Liver (tissue), 9 donors: Measurements from ENCODE around the gene SMIM13. TPM values are rescaled to one million over a fixed set of nuclear protein-coding genes. Genes with fewer than 3 reads are reported as not detected.
A peak's percentile ranks its signal among the peaks of the same experiment; 100 is the strongest.

Experiments
- DNase-seq: peaks from one replicate; pipeline ENCODE4 v3.0.0-alpha.2; 2017; ENCODE audit warnings: low spot score
- H3K27ac ChIP-seq, 2 donors: one replicate each; pipeline ENCODE4 v1.7.0; 2013; ENCODE audit warnings: inconsistent platforms in 2 of 2, low read length in 2 of 2, control low read depth in 1 of 2, low read depth in 1 of 2, mild to moderate bottlenecking in 1 of 2
- H3K27me3 ChIP-seq, 4 donors: one replicate each; pipeline versions ENCODE4 v1.6.1 to v1.7.0; 2013; ENCODE audit warnings: low read length in 3 of 4, inconsistent platforms in 1 of 4, mild to moderate bottlenecking in 1 of 4, moderate library complexity in 1 of 4; ENCODE audit not compliant: control insufficient read depth in 4 of 4, insufficient read depth in 4 of 4
- H3K36me3 ChIP-seq, 4 donors: one replicate each; pipeline versions ENCODE4 v1.6.1 to v1.7.0; 2013; ENCODE audit warnings: low read length in 3 of 4, mild to moderate bottlenecking in 3 of 4, low read depth in 1 of 4, moderate library complexity in 1 of 4; ENCODE audit not compliant: control insufficient read depth in 4 of 4, insufficient read depth in 3 of 4
- H3K4me1 ChIP-seq, 4 donors: one replicate each; pipeline versions ENCODE4 v1.6.1 to v1.7.0; 2013; ENCODE audit warnings: low read length in 3 of 4, mild to moderate bottlenecking in 3 of 4, moderate library complexity in 1 of 4; ENCODE audit not compliant: control insufficient read depth in 4 of 4, insufficient read depth in 4 of 4
- H3K4me3 ChIP-seq, 3 donors: one replicate each; pipeline versions ENCODE4 v1.6.1 to v1.7.0; 2013; ENCODE audit warnings: low read length in 3 of 3, control low read depth in 1 of 3, low read depth in 1 of 3, mild to moderate bottlenecking in 1 of 3
- H3K9ac ChIP-seq, 2 donors: one replicate each; pipeline ENCODE4 v1.7.0; 2013; ENCODE audit warnings: low read length in 2 of 2, mild to moderate bottlenecking in 2 of 2, moderate library complexity in 2 of 2, control low read depth in 1 of 2, low read depth in 1 of 2
- H3K9me3 ChIP-seq, 4 donors: one replicate each; pipeline versions ENCODE4 v1.6.1 to v1.7.0; 2013; ENCODE audit warnings: low read length in 3 of 4; ENCODE audit not compliant: control insufficient read depth in 4 of 4
- FOXA1 ChIP-seq: IDR thresholded peaks from 2 replicates; pipeline ENCODE4 v1.6.1; 2016; ENCODE audit warnings: antibody characterized with exemption
- FOXA2 ChIP-seq: IDR thresholded peaks from 2 replicates; pipeline ENCODE4 v1.6.1; 2016; ENCODE audit warnings: antibody characterized with exemption
- GABPA ChIP-seq, 2 donors: IDR thresholded peaks in 1 of 2; conservative IDR thresholded peaks in 1 of 2; 2 replicates each; pipeline ENCODE4 v1.6.1; 2016; ENCODE audit warnings: antibody characterized with exemption in 2 of 2, mild to moderate bottlenecking in 1 of 2, moderate library complexity in 1 of 2
- HNF4A ChIP-seq, 2 donors: conservative IDR thresholded peaks; 2 replicates each; pipeline ENCODE4 v1.6.1; 2016; ENCODE audit warnings: antibody characterized with exemption in 2 of 2, mild to moderate bottlenecking in 2 of 2
- HNF4G ChIP-seq: IDR thresholded peaks from 2 replicates; pipeline ENCODE4 v1.6.1; 2016; ENCODE audit warnings: antibody characterized with exemption
- MAX ChIP-seq: IDR thresholded peaks from 2 replicates; pipeline ENCODE4 v1.6.1; 2016; ENCODE audit warnings: antibody characterized with exemption
- RAD21 ChIP-seq, 2 donors: IDR thresholded peaks; 2 replicates each; pipeline ENCODE4 v1.6.1; 2016; ENCODE audit warnings: antibody characterized with exemption in 2 of 2, mild to moderate bottlenecking in 2 of 2
- RXRA ChIP-seq, 2 donors: IDR thresholded peaks; 2 replicates each; pipeline ENCODE4 v1.6.1; 2017 to 2018; ENCODE audit warnings: antibody characterized with exemption in 2 of 2, mild to moderate bottlenecking in 1 of 2
- SP1 ChIP-seq: IDR thresholded peaks from 2 replicates; pipeline ENCODE4 v1.6.1; 2018; ENCODE audit warnings: antibody characterized with exemption, mild to moderate bottlenecking
- ZBTB33 ChIP-seq: IDR thresholded peaks from 2 replicates; pipeline ENCODE4 v1.6.1; 2016; ENCODE audit warnings: antibody characterized with exemption
- WGBS: extraction: QIAGEN DNeasy Blood & Tissue Kit; methylation state at CpG from one replicate; pipeline ENCODE4 v1.1.7; 2013; 5-methylcytosine and 5-hydroxymethylcytosine counted together
- polyA plus RNA-seq, 2 donors: library from polyadenylated mRNA; stranded (reverse) in 1 of 2; unstranded in 1 of 2; fragments of 200-250 nt in 1 of 2; fragments of >200 nt in 1 of 2; fragmentation: Nextera tagmentation in 1 of 2; extraction: Ambion mirVana in 1 of 2; gene quantifications; one replicate each; pipeline versions ENCODE4 v1.2.1 to v1.2.3, GENCODE V29; 2013 to 2015
- total RNA-seq, 2 donors: library from RNA; depleted of rRNA; stranded (reverse); fragments of >200 nt; gene quantifications; one replicate each; pipeline ENCODE4 v1.2.3, GENCODE V29; 2014
- TF ChIP-seq, protein P1 (sequence below): fragments of 150-350 bp; IDR thresholded peaks from 2 replicates; pipeline ENCODE4 v1.5.1; 2017; ENCODE audit warnings: improper control_type of control experiment, low read depth, low read length; ENCODE audit not compliant: missing input control
- TF ChIP-seq, protein P2 (sequence below): IDR thresholded peaks from 2 replicates; pipeline ENCODE4 v1.6.1; 2016; ENCODE audit warnings: antibody characterized with exemption, mild to moderate bottlenecking
- donor health status: healthy.
- donor health status: healthy.
- donor health status: healthy.
- donor health status: healthy.
- donor health status: healthy.

Gene SMIM13
- total and polyA plus RNA-seq, 4 donors: 2.8 to 9.0 (median 5.8) TPM

DNA sequence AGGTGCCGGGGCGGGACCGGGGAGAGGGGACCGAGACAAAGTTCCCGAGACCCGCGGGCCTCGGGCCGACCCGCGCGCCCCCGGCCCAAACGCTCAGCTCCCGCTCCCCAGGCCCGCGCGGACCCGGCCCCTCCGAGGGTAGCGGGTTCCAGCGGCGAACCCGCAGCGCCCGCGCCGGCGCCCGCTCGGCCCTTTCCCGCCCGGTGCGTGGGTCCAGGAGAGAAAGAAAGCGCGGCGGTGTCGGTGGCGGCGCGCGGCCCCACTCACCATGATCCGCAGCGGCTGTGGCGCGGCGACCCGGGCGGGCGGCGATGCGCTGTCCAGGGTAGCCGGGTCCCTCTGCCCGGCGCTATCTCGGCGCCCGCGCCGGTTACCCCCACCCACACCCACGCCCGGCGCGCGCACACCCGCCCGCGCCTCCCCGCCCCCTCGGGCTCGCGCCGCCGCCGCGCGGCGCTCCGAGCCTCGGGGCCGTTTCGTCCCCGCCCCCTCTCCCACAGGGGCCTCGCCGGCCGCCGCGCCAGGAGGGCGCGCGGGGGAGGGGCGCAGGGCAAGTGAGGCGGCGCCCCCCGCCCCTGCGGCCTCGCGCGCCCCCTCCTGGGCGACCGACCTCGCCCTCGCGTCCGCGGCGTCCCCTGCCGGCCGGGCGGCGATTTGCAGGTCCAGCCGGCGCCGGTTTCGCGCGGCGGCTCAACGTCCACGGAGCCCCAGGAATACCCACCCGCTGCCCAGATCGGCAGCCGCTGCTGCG lies 49.5 kb upstream of the SMIM13 start, which contains the start of gene ELOVL2:
TSS of gene ELOVL2 (minus strand) at position 345 of the 751 bp plus-strand sequence. CDS start at position 270, 75 bp downstream.
- no peaks in the 10 kb centered on the region for H3K9me3 ChIP-seq
- H3K27me3 ChIP-seq: no peaks in the 10 kb centered on the region
- no peaks in the 10 kb centered on the region for H3K36me3 ChIP-seq
- H3K9ac ChIP-seq: peak within 1 kb of the TSS; percentile 19 to 69
- TF ChIP-seq, protein P1, sequence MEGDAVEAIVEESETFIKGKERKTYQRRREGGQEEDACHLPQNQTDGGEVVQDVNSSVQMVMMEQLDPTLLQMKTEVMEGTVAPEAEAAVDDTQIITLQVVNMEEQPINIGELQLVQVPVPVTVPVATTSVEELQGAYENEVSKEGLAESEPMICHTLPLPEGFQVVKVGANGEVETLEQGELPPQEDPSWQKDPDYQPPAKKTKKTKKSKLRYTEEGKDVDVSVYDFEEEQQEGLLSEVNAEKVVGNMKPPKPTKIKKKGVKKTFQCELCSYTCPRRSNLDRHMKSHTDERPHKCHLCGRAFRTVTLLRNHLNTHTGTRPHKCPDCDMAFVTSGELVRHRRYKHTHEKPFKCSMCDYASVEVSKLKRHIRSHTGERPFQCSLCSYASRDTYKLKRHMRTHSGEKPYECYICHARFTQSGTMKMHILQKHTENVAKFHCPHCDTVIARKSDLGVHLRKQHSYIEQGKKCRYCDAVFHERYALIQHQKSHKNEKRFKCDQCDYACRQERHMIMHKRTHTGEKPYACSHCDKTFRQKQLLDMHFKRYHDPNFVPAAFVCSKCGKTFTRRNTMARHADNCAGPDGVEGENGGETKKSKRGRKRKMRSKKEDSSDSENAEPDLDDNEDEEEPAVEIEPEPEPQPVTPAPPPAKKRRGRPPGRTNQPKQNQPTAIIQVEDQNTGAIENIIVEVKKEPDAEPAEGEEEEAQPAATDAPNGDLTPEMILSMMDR: peak; percentile 95
- no peak for TF ChIP-seq FOXA2
- no peak for TF ChIP-seq RXRA (IDR thresholded peaks at IDR 0.05)
- TF ChIP-seq, protein P2, sequence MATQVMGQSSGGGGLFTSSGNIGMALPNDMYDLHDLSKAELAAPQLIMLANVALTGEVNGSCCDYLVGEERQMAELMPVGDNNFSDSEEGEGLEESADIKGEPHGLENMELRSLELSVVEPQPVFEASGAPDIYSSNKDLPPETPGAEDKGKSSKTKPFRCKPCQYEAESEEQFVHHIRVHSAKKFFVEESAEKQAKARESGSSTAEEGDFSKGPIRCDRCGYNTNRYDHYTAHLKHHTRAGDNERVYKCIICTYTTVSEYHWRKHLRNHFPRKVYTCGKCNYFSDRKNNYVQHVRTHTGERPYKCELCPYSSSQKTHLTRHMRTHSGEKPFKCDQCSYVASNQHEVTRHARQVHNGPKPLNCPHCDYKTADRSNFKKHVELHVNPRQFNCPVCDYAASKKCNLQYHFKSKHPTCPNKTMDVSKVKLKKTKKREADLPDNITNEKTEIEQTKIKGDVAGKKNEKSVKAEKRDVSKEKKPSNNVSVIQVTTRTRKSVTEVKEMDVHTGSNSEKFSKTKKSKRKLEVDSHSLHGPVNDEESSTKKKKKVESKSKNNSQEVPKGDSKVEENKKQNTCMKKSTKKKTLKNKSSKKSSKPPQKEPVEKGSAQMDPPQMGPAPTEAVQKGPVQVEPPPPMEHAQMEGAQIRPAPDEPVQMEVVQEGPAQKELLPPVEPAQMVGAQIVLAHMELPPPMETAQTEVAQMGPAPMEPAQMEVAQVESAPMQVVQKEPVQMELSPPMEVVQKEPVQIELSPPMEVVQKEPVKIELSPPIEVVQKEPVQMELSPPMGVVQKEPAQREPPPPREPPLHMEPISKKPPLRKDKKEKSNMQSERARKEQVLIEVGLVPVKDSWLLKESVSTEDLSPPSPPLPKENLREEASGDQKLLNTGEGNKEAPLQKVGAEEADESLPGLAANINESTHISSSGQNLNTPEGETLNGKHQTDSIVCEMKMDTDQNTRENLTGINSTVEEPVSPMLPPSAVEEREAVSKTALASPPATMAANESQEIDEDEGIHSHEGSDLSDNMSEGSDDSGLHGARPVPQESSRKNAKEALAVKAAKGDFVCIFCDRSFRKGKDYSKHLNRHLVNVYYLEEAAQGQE: peak; percentile 93
- peak in 1 of 2 donors; percentile 34 for TF ChIP-seq RAD21 (IDR thresholded peaks at IDR 0.05)
- H3K4me3 ChIP-seq: peak within 1 kb of the TSS; percentile 67 to 97 (median 85)
- H3K27ac ChIP-seq: peak within 1 kb of the TSS; percentile 1 to 29
- 6% methylated on average over 124 of the region's 124 CpGs for WGBS
- H3K4me1 ChIP-seq: peaks cover 6 to 23% (median 10%) of the 10 kb centered on the region in 4 donors
- DNase-seq: peak; percentile 72

- peak overlapping the region in 1 of 3 donors; percentile 97 for H3K4me3 ChIP-seq
- H3K27me3 ChIP-seq: no peaks in the 10 kb centered on the region
- H3K9ac ChIP-seq: no peak overlapping the region
- H3K36me3 ChIP-seq: no peaks in the 10 kb centered on the region
- no peak for DNase-seq
- no peaks in the 10 kb centered on the region for H3K9me3 ChIP-seq
- 65% methylated on average over 23 of the region's 23 CpGs for WGBS
- TF ChIP-seq FOXA1 (no peak), ZBTB33 (no peak), HNF4A (conservative IDR thresholded peaks at IDR 0.05) (no peak), GABPA (IDR thresholded peaks at IDR 0.05 in 1 of 2, conservative IDR thresholded peaks at IDR 0.05 in 1 of 2) (no peak), MAX (no peak), SP1 (no peak), HNF4G (no peak)
- TF ChIP-seq, protein P1: no peak
- H3K4me1 ChIP-seq: peaks cover 6 to 23% (median 10%) of the 10 kb centered on the region in 4 donors
- no peak overlapping the region for H3K27ac ChIP-seq
These were observed 48.9 kb upstream of the SMIM13 start for GRCh38 chr6:11044712-11045167.
